ENCODE results near the gene SLC5A10. TPM values are rescaled to one million over a fixed set of nuclear protein-coding genes. Genes with fewer than 3 reads are reported as not detected.

SLC5A10 gene
- total and polyA plus RNA-seq, 2 experiments from 2014 or later, result 0.10 TPM; not detected in 1

DNA sequence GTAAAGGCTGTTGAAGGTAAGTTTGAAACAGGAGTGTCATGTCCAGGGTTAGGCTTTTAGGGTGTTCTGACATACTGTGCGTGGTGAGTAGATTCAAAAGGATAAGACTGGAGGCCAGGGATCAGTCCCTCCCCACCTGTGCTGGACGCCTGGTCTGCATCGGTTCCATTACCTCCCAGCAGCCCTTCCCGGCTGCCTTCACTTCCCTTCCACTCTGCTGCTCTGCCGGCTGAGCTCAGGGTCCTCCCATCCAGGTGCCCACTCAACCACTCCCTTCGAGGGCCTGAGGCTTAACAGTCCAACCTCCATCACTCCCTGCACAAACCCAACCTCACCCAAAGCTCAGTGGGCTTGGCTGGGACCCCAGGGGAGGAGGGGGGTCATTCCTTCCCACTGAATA is 4.1 kb upstream of the SLC5A10 start:
- Mint-ChIP-seq H3K27me3 (ENCODE audit: insufficient read depth, low read depth, poor library complexity) (no peaks in the 10 kb centered on the region), H3K27ac (no peak overlapping the region), H3K4me3 (no peak overlapping the region), H3K36me3 (ENCODE audit: low read depth) (no peaks in the 10 kb centered on the region), H3K4me1 (no peaks in the 10 kb centered on the region), H3K9me3 (peaks cover 2% of the 10 kb centered on the region; the same call in 1 of the 3 replicates)
- Histone ChIP-seq H3K4me1 (ENCODE audit: insufficient read depth) (no peaks in the 10 kb centered on the region), H2AFZ (no peak overlapping the region), H3K4me3 (no peak overlapping the region), H3K27me3 (ENCODE audit: insufficient read depth) (no peaks in the 10 kb centered on the region), H3F3A (replicated peaks; ENCODE audit: low read depth) (no peaks in the 10 kb centered on the region), H3K4me2 (no peak overlapping the region), H3K27ac (ENCODE audit: low read depth) (no peak overlapping the region), H3K9me2 (ENCODE audit: insufficient read depth) (no peaks in the 10 kb centered on the region), H3K36me3 (ENCODE audit: insufficient read depth) (no peaks in the 10 kb centered on the region), H3K79me2 (replicated peaks; ENCODE audit: insufficient read depth) (no peaks in the 10 kb centered on the region), H4K20me1 (replicated peaks; ENCODE audit: insufficient read depth) (no peaks in the 10 kb centered on the region)
- TF ChIP-seq ZNF462 (CRISPR knock-in tag; IDR thresholded peaks at IDR 0.05), result no peak
- no peak for TF ChIP-seq CREB1 (CRISPR knock-in tag; IDR thresholded peaks at IDR 0.05; ENCODE audit: low read depth)
- TF ChIP-seq JUNB (IDR thresholded peaks at IDR 0.05; ENCODE audit: unreplicated experiment), result no peak
- TF ChIP-seq STAT1 (IDR thresholded peaks at IDR 0.05; ENCODE audit: unreplicated experiment), result no peak
- TF ChIP-seq POLR2AphosphoS5 (IDR thresholded peaks at IDR 0.05; ENCODE audit: low read depth), result no peak
- no peak for TF ChIP-seq EZH2phosphoT487 (IDR thresholded peaks at IDR 0.05; ENCODE audit: unreplicated experiment)
- TF ChIP-seq CTCF (conservative IDR thresholded peaks at IDR 0.05; ENCODE audit: low read depth in 2 of 2), result no peak
- no peak for TF ChIP-seq ZNF331 (CRISPR knock-in tag; IDR thresholded peaks at IDR 0.05; ENCODE audit: low read depth)
- DNase-seq (ENCODE audit: low spot score), result no peak
- ATAC-seq, result no peak

Measured in GM23338 (cell line).